Caco-2 (cell line): ENCODE measurements around the gene RNF166. TPM values are rescaled to one million over a fixed set of nuclear protein-coding genes. Genes with fewer than 3 reads are reported as not detected.

Experiments used
- BruUV-seq: library from RNA; stranded (reverse); fragments of 400-500 nt; replicated peaks from 2 replicates; lab custom pipeline; 2021; lab: Mats Ljungman, UMichigan
- CTCF ChIA-PET: fragments of 300-600 bp; sonication (Branson Sonifier 250); formaldehyde crosslinking; loops from one replicate; lab custom pipeline; 2022; ENCODE audit warnings: antibody characterized with exemption; lab: Charles Lee
- POLR2A ChIA-PET: fragments of 300-600 bp; sonication (Branson Sonifier 250); formaldehyde crosslinking; loops from one replicate; lab custom pipeline; 2022; ENCODE audit warnings: antibody characterized with exemption; lab: Charles Lee
- DNase-seq, 2 experiments: peaks; one replicate each; pipeline versions ENCODE4 v3.0.0 to v3.0.0-alpha.2; 2020 to 2022
- H3K27me3 ChIP-seq: replicated peaks from 2 replicates; pipeline ENCODE4 v1.6.0; 2011; ENCODE audit warnings: low read length; ENCODE audit not compliant: control insufficient read depth, insufficient read depth
- H3K36me3 ChIP-seq: 2 replicates; pipeline ENCODE4 v1.5.1; 2011; ENCODE audit warnings: low read length; ENCODE audit not compliant: control insufficient read depth, insufficient read depth
- H3K4me1 ChIP-seq: fragments of 250-450 bp; sonication (Bioruptor Pico); 2 replicates; pipeline ENCODE4 v1.5.1; 2020; ENCODE audit warnings: mild to moderate bottlenecking
- H3K4me3 ChIP-seq: 2 replicates; pipeline ENCODE4 v1.5.1; 2011; ENCODE audit warnings: low read depth, mild to moderate bottlenecking, control low read depth, low read length
- H3K9me3 ChIP-seq: fragments of 250-450 bp; sonication (Bioruptor Pico); 2 replicates; pipeline ENCODE4 v1.5.1; 2020; ENCODE audit warnings: mild to moderate bottlenecking, moderate library complexity
- H3K27ac Mint-ChIP-seq: one replicate; pipeline ENCODE4 v1.8.0; 2022; ENCODE audit warnings: mixed read lengths; ENCODE audit not compliant: unreplicated experiment
- H3K27me3 Mint-ChIP-seq: one replicate; pipeline ENCODE4 v1.8.0; 2022; ENCODE audit warnings: mixed read lengths; ENCODE audit not compliant: insufficient read depth, unreplicated experiment
- H3K36me3 Mint-ChIP-seq: one replicate; pipeline ENCODE4 v1.8.0; 2022; ENCODE audit warnings: mild to moderate bottlenecking, mixed read lengths; ENCODE audit not compliant: insufficient read depth, unreplicated experiment
- H3K4me1 Mint-ChIP-seq: one replicate; pipeline ENCODE4 v1.8.0; 2022; ENCODE audit warnings: low read depth, mixed read lengths; ENCODE audit not compliant: unreplicated experiment
- H3K4me3 Mint-ChIP-seq: one replicate; pipeline ENCODE4 v1.8.0; 2022; ENCODE audit warnings: mild to moderate bottlenecking, moderate library complexity, mixed read lengths; ENCODE audit not compliant: unreplicated experiment
- H3K9me3 Mint-ChIP-seq: one replicate; pipeline ENCODE4 v1.8.0; 2022; ENCODE audit warnings: mixed read lengths; ENCODE audit not compliant: unreplicated experiment
- intact Hi-C: fragments of 100-400 bp; cut with micrococcal nuclease; formaldehyde crosslinking; loops from one replicate; pipeline ENCODE4 v1.10.0; 2022; ENCODE audit not compliant: unreplicated experiment
- microRNA-seq: library from miRNA; unstranded; fragments of <30 nt; microRNA quantifications from one replicate; pipeline ENCODE4 v1.2.0, GENCODE V29; 2022
- total RNA-seq: library from RNA; stranded (reverse); gene quantifications from 2 replicates; pipeline ENCODE4 v1.2.3, GENCODE V29; 2022
- TF ChIP-seq, protein P1 (sequence below), 2 experiments: fragments of 200-600 bp in 1 of 2; IDR thresholded peaks; 1 replicate in 1 of 2; 2 replicates in 1 of 2; pipeline versions ENCODE4 v1.5.1 to v1.8.0; 2011 to 2022; ENCODE audit warnings: antibody characterized with exemption in 1 of 2, control low read depth in 1 of 2, inconsistent platforms in 1 of 2, low read depth in 1 of 2, low read length in 1 of 2, mild to moderate bottlenecking in 1 of 2, moderate library complexity in 1 of 2; ENCODE audit not compliant: insufficient read depth in 1 of 2, severe bottlenecking in 1 of 2, unreplicated experiment in 1 of 2

The RNF166 gene
- total RNA-seq, 1 experiment from 2014 or later, result 37.3 TPM

DNA sequence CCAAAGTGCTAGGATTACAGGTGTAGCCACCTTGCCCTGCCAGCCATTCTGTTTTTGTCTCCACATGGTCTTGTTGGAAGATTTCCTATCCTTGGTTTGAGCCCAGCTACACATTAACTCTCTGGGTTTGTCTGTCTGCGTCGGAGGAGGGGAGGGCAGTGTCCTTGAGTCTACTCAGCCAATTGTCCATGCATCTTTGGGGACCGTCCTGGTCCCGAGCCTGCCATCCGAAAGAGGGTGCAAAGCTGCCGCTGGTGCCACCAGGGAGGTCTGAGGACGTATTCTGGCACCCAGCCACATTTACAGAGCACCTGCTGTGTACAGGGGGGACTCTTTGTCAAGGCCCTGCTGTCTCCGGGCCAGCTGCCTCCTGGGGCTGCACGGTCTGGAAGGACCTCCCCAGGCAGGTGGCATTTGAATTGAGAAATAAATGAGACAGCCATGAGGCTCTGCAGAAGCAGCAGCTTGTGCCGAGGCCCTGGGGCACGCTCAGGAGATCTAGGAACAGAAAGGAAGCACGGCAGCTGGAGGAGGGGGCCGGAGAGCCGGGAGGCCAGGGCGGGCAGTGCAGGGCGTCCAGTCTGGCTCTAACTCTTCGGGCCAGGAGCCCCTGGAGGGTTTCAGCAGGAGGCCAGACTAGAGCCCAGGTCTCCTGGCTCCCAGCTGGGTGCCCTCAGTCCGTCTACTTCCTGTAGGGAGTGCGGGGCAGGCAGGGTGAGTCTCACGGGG, 56.8 kb downstream of the RNF166 start:
- peak overlapping the region; percentile 87 for H3K27ac Mint-ChIP-seq
- CTCF ChIA-PET, result interaction anchor here (1.5 kb wide), 1 partner anchor 16 kb away, joined by 3 read pairs; no protein-coding TSS in a partner anchor
- DNase-seq, result no peak
- BruUV-seq, result no TSS peak
- POLR2A ChIA-PET, result interaction anchor here (0.6 to 0.9 kb wide), 2 partner anchors 14 to 89 kb away, joined by 4 to 7 read pairs; partner anchors contain the start of gene MVD
- Histone ChIP-seq H3K4me3 (peak overlapping the region; percentile 96), H3K4me1 (peaks cover 17% of the 10 kb centered on the region), H3K9me3 (no peaks in the 10 kb centered on the region), H3K36me3 (peaks cover 2% of the 10 kb centered on the region; the same call in 1 of the 2 replicates), H3K27me3 (no peaks in the 10 kb centered on the region)
- H3K27me3 Mint-ChIP-seq, result no peaks in the 10 kb centered on the region
- H3K4me3 Mint-ChIP-seq, result peak overlapping the region; percentile 78
- TF ChIP-seq, protein P1, sequence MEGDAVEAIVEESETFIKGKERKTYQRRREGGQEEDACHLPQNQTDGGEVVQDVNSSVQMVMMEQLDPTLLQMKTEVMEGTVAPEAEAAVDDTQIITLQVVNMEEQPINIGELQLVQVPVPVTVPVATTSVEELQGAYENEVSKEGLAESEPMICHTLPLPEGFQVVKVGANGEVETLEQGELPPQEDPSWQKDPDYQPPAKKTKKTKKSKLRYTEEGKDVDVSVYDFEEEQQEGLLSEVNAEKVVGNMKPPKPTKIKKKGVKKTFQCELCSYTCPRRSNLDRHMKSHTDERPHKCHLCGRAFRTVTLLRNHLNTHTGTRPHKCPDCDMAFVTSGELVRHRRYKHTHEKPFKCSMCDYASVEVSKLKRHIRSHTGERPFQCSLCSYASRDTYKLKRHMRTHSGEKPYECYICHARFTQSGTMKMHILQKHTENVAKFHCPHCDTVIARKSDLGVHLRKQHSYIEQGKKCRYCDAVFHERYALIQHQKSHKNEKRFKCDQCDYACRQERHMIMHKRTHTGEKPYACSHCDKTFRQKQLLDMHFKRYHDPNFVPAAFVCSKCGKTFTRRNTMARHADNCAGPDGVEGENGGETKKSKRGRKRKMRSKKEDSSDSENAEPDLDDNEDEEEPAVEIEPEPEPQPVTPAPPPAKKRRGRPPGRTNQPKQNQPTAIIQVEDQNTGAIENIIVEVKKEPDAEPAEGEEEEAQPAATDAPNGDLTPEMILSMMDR (IDR thresholded peaks at IDR 0.05; ENCODE audit: insufficient read depth in 1 of 2, low read depth in 1 of 2, low read length in 1 of 2, severe bottlenecking in 1 of 2, unreplicated experiment in 1 of 2), result no peak
- intact Hi-C loops, result no loop called here
- H3K9me3 Mint-ChIP-seq, result no peaks in the 10 kb centered on the region
- H3K36me3 Mint-ChIP-seq, result peaks cover 54% of the 10 kb centered on the region
- peaks cover 6% of the 10 kb centered on the region for H3K4me1 Mint-ChIP-seq

DNA sequence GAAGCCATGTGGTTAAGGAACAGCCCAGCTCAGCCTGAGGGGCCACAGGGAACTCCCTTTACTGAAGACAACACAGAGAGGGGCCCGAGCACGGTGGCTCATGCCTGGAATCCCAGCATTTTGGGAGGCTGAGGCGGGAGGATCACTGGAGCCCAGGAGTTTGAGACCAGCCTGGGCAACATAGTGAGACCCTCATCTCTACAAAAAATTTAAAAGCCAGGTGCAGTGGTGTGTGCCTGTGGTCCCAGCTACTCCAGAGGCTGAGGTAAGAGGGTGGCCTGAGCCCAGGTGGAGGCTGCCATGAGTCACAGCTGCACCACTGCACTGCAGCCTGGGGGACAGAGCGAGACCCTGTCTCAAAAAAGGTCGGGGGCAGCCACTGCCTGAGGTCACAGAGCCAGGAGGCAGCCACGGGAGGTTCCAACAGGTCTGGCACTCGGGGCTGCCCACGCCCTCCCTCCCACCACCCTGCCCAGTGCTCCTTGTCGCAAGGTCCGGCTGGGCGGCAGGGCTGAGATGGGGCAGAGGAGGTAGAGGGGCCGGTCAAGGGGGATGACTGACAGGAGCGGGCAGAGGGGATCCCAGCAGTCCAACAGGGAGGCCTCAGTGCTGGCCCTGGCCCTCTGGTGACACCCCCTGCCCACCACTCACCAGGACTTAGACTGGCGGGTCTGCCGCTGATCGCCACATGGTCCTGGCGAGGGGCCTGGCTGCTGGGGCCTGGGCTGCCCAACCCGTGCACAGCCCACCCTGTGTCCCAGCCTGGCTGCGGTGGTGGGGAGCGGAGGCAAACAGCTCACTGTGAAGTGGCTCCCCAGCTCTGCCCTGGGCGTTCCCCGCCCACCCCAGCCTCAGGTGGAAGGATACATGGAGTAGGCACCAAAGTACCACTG, 58.8 kb downstream of the RNF166 start:
- no peaks in the 10 kb centered on the region for H3K9me3 ChIP-seq
- Mint-ChIP-seq H3K9me3 (no peaks in the 10 kb centered on the region), H3K4me3 (no peak overlapping the region), H3K4me1 (peaks cover 6% of the 10 kb centered on the region), H3K27ac (no peak overlapping the region), H3K36me3 (peaks cover 51% of the 10 kb centered on the region), H3K27me3 (no peaks in the 10 kb centered on the region)
- TF ChIP-seq, protein P1 (IDR thresholded peaks at IDR 0.05; ENCODE audit: insufficient read depth in 1 of 2, low read depth in 1 of 2, low read length in 1 of 2, severe bottlenecking in 1 of 2, unreplicated experiment in 1 of 2), result no peak
- no peaks in the 10 kb centered on the region for H3K27me3 ChIP-seq
- intact Hi-C loops, result no loop called here
- CTCF ChIA-PET, result no interaction called here
- no peak for DNase-seq
- no peak overlapping the region for H3K4me3 ChIP-seq
- BruUV-seq, result no TSS peak
- H3K4me1 ChIP-seq, result peaks cover 17% of the 10 kb centered on the region
- POLR2A ChIA-PET, result interaction anchor here (0.7 kb wide), 1 partner anchor 10 kb away, joined by 4 read pairs; no protein-coding TSS in a partner anchor
- peaks cover 2% of the 10 kb centered on the region; the same call in 1 of the 2 replicates for H3K36me3 ChIP-seq

Small RNAs within 50 kb of the gene (microRNA-seq; reads per million reads assigned to microRNA genes)
- gene MIR4722, result 1.5 reads per million

Other genes starting within 250 kb of the RNF166 start
- 82.0 and 91.9 TPM in 2 replicates for gene ZC3H18, start 136.0 kb downstream of the RNF166 start, total RNA-seq
- not detected in 2 replicates for gene IL17C, start 67.8 kb downstream of the RNF166 start, total RNA-seq
- gene CYBA, start 55.4 kb downstream of the RNF166 start, total RNA-seq, result 351 and 377 TPM in 2 replicates
- gene MVD, start 43.3 kb downstream of the RNF166 start, total RNA-seq, result 127 and 141 TPM in 2 replicates
- 3.5 TPM in 2 replicates for gene SNAI3, start 19.9 kb downstream of the RNF166 start, total RNA-seq
- gene CTU2, start 95 bp upstream of the RNF166 start, total RNA-seq, result 44.3 and 54.9 TPM in 2 replicates
- gene PIEZO1, start 78.8 kb upstream of the RNF166 start, total RNA-seq, result 248 and 284 TPM in 2 replicates
- 97.7 and 98.0 TPM in 2 replicates for gene CDT1, start 97.4 kb upstream of the RNF166 start, total RNA-seq
- 251 and 268 TPM in 2 replicates for gene APRT, start 105.5 kb upstream of the RNF166 start, total RNA-seq
- gene GALNS, start 150.5 kb upstream of the RNF166 start, total RNA-seq, result 55.3 and 57.8 TPM in 2 replicates
- gene TRAPPC2L, start 150.7 kb upstream of the RNF166 start, total RNA-seq, result 179 and 181 TPM in 2 replicates
- gene PABPN1L, start 160.3 kb upstream of the RNF166 start, total RNA-seq, result not detected in 2 replicates